H54 (cell line): Measurements from ENCODE around the gene LGALSL.
"Not testable (repeated sequence)": the region's sequence is repeated elsewhere in the genome, so short reads cannot be mapped to it uniquely, and the experiment has no call there.

Source experiments
- DNase-seq: peaks from one replicate; pipeline ENCODE4 v3.0.0; 2011; ENCODE audit warnings: low spot score, mixed read lengths; ENCODE audit not compliant: insufficient read length
- FAIRE-seq: peaks from 3 replicates; lab custom pipeline; 2011; peaks lifted over from hg19 to GRCh38; lab: Jason Lieb, UNC
- POLR2A ChIP-seq: IDR thresholded peaks from 2 replicates; pipeline ENCODE4 v1.6.1; 2011; ENCODE audit warnings: low read depth, mild to moderate bottlenecking, low read length

Gene LGALSL

GRCh38 chr2:64424416-64424987 lies 29.5 kb upstream of the LGALSL start:
- FAIRE-seq: no peak
- no peak for TF ChIP-seq POLR2A
- no peak for DNase-seq

GRCh38 chr2:64426183-64426952 lies 27.6 kb upstream of the LGALSL start:
- TF ChIP-seq POLR2A: no peak
- DNase-seq: no peak
- FAIRE-seq: no peak

- DNase-seq (no peak), FAIRE-seq (no peak)
- no peak for TF ChIP-seq POLR2A
Measured at GRCh38 chr2:64434039-64434657, 19.8 kb upstream of the LGALSL start.

GRCh38 chr2:64437883-64438282 lies 16.1 kb upstream of the LGALSL start:
- TF ChIP-seq POLR2A: no peak
- no peak for FAIRE-seq
- no peak for DNase-seq

DNA sequence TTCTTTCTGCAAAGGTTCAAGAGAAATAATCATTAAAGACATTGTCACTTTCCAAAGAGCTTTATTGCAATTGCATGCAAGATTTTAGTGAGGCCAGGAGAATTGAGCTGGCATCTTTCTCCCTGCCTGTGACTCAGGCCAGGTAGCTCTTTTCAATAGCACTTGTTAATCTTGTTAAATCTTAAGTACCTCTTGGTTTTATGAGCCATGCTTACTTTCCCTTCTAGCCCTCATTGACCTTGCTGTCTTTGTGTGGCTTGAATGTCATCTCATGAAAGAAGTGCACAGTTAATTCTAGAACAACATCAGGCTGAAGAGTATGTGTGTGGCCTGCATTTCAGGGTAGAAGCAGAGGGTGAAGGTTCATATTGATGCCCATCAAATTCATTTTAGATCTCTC lies 14.8 kb upstream of the LGALSL start:
- FAIRE-seq: no peak
- no peak for DNase-seq
- no peak for TF ChIP-seq POLR2A

DNA sequence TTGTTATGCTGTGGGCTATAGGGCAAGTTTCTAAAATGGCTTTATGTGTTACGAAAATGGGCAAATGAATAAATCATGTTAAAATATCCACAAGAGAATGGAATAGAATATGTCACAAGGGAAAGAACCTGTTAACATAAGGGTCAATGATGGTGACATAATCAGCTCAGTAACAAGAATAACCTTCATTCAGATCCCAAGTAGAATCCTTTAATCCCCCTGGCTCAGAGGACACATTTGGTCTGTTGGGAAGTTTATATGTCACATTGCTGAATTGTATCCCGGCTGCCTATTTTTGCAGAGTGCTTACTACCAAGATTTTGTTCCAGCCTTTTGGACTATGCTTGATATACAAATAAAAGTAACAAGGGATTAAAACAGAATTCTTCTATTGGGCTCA lies 13.1 kb upstream of the LGALSL start:
- no peak for FAIRE-seq
- no peak for TF ChIP-seq POLR2A
- DNase-seq: no peak

DNA sequence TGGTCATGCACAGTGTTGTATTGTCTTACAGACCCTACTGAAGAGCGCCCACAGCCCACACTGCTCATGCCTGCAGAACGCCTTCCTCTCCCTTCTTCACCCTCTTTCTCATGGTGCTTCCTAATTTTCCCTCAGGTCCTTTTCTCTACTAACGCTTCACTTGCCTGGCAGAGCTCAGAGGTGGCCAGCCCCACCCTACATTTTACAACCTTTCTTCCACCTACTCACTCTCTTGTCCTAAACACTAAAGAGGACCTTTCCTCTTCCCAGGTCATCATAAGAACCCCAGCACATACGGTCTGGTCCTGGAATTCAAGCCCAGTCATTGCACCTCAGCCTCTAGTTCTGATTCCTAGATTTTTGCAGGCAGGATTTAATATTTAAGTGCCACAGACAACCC lies 11.7 kb upstream of the LGALSL start:
- no peak for DNase-seq
- no peak for FAIRE-seq
- no peak for TF ChIP-seq POLR2A

DNA sequence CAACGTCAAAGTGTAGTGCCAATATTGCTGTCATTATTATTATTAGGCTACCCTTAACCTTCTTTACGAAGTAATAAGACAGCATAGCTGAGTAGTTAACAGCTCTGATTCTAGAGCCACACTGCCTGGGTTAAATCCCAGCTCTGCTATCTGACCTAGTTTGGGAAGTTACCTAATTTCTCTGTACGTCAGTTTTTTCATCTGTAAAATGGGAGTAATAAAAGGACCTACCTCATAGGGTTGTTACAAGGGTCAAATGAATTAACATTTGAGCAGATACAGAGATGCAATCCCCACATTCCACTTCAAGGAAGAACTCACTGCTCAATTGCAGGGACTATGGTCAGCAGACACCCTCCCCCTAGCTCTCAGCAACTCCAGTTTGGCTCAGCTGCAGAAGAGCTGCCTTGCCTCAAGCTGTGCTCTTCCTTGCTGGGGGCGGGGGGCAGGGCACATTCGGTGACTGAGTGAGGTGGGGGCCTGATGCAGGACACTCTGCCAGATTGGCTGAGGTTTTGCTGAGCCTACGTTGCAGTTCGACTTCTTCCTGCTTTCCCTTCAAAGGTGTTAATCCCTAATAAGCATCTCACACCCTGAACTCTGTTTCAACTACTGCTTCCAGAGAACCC lies 11.0 kb upstream of the LGALSL start:
- no peak for TF ChIP-seq POLR2A
- DNase-seq: no peak
- FAIRE-seq: no peak

DNA sequence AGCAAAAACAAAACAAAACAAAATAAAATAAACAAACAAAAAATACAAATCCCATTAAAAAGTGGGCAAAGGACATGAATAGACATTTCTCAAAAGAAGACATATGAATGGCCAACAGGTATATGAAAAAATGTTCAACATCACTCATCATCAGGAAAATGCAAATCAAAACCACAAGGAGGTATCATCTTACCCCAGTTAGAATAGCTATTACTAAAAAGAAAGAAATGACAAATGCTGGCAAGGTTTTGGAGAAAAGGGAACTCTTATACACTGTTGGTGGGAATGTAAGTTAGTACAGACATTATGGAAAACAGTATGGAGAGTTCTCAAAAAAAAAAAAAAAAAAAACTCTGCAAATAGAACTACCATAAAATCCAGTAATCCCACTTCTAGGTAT lies 8.0 kb upstream of the LGALSL start:
- not testable (repeated sequence) for FAIRE-seq, DNase-seq

GRCh38 chr2:64447317-64448040 lies 6.5 kb upstream of the LGALSL start:
- TF ChIP-seq POLR2A: no peak

GRCh38 chr2:64448041-64448426 lies 5.9 kb upstream of the LGALSL start:
- FAIRE-seq (no peak), DNase-seq (no peak)
- TF ChIP-seq POLR2A: no peak

More at GRCh38 chr2:64447317-64448040, 6.5 kb upstream of the LGALSL start:
- no peak for DNase-seq
- FAIRE-seq: no peak

- no peak for TF ChIP-seq POLR2A
- DNase-seq (no peak), FAIRE-seq (no peak)
Measured at GRCh38 chr2:64451051-64451450, 2.9 kb upstream of the LGALSL start.

DNA sequence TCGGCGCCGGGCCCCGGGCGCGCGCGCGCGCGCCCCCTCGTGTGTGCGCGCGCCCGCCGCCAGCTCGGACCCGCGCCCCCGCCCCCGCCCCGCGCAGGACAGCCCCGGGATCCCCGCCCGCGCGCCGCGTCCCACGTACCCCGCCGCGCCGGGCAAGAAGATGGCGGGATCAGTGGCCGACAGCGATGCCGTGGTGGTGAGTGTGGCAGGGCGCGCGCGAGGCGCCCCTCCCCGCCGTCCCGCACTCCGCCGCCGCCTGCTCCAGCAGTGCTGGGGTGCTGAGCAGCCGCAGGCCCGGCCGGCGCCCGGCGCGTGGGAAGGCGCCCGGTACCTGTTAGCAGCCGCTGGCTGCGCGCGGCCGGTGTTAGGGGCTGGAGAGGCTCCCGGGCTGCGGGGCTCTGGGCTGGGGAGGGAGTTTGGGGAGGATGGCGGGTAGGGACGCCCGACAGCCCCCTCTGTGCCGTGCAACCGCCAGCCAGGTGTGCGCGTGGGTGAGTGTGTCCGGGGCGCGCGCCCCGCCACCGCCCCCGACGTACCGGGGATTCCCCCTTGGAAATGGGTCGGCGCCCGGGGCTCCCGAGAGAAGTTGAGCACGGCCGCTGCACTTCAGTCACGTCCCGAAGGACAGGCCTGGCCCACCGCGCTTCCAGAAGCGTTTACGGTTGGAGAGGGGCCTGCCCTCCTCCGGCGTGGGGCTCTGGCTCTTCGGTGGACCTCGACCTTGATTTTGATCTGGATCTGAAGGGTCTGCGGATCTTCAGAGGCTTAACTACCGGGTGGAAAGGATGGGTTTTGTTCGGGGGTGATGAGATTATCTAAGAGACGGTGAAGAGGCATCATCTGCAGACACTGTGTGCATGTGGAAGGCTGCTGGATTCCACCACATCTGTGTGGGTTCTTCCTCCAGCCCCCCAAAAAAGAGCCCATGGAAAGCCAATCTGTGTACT lies 697 bp downstream of the LGALSL start:
- no peak for FAIRE-seq
- DNase-seq: peak; percentile 68
- no peak for TF ChIP-seq POLR2A
